H1 (cell line): ENCODE results near the gene EPHB1. TPM values are rescaled to one million over a fixed set of nuclear protein-coding genes. Genes with fewer than 3 reads are reported as not detected.

Experiments used
- CHD2 ChIP-seq: IDR thresholded peaks from 2 replicates; pipeline ENCODE4 v1.6.1; 2012; ENCODE audit warnings: low read length, improper control_type of control experiment
- EP300 ChIP-seq, 2 experiments: IDR thresholded peaks; 1 replicate in 1 of 2; 2 replicates in 1 of 2; pipeline ENCODE4 v1.6.1; 2011 to 2012; ENCODE audit warnings: low read depth in 2 of 2, low read length in 2 of 2, mild to moderate bottlenecking in 2 of 2, borderline replicate concordance in 1 of 2, inconsistent platforms in 1 of 2, moderate library complexity in 1 of 2
- EZH2 ChIP-seq: fragments of 200-600 bp; sonication (generic); IDR thresholded peaks from 2 replicates; pipeline ENCODE4 v1.7.1; 2012; ENCODE audit warnings: low read depth, mild to moderate bottlenecking, moderate library complexity, low read length, inconsistent platforms; ENCODE audit not compliant: severe bottlenecking
- PHF8 ChIP-seq: fragments of 200-600 bp; sonication (generic); conservative IDR thresholded peaks from 2 replicates; pipeline ENCODE4 v1.7.1; 2012; ENCODE audit warnings: low read depth, mild to moderate bottlenecking, inconsistent platforms, low read length, moderate library complexity
- POLR2AphosphoS5 ChIP-seq: IDR thresholded peaks from 2 replicates; pipeline ENCODE4 v1.6.1; 2011; ENCODE audit warnings: low read depth, low read length
- RNF2 ChIP-seq: fragments of 200-900, 300-1000 bp; sonication (generic); IDR thresholded peaks from 2 replicates; pipeline ENCODE4 v1.7.1; 2016; ENCODE audit warnings: borderline replicate concordance, low read depth, mild to moderate bottlenecking, antibody characterized with exemption, low read length; ENCODE audit not compliant: poor library complexity, severe bottlenecking; ENCODE audit errors: missing control alignments
- SIX5 ChIP-seq: IDR thresholded peaks from 2 replicates; pipeline ENCODE4 v1.6.1; 2011; ENCODE audit warnings: mild to moderate bottlenecking, low read depth, low read length
- SRF ChIP-seq: IDR thresholded peaks from 2 replicates; pipeline ENCODE4 v1.6.1; 2011; ENCODE audit warnings: mild to moderate bottlenecking, low read depth, low read length, moderate library complexity
- polyA plus RNA-seq, 7 experiments: library from polyadenylated mRNA; depleted of rRNA in 3 of 7; stranded (reverse) in 5 of 7; unstranded in 2 of 7; fragments of >200 nt in 5 of 7; fragments of 200-250 nt in 2 of 7; gene quantifications; 1 replicate in 5 of 7; 2 replicates in 1 of 7; 4 replicates in 1 of 7; pipeline versions ENCODE4 v1.2.1 to v1.2.3, GENCODE V29; 2011 to 2013; ENCODE audit warnings: missing spikeins in 2 of 7, mixed read lengths in 2 of 7
- total RNA-seq: library from RNA; stranded (reverse); fragmentation: NEBNext Ultra II Directional; extraction: Animal tissue kit (Norgen Biotek cat#: 25700); gene quantifications from 2 replicates; pipeline ENCODE4 v1.2.1, GENCODE V29; 2021
- TF ChIP-seq, protein P1 (sequence below): IDR thresholded peaks from 2 replicates; pipeline ENCODE4 v1.6.1; 2012; ENCODE audit warnings: inconsistent platforms
- TF ChIP-seq, protein P2 (sequence below): fragments of 300-600 bp; sonication (generic); IDR thresholded peaks from 2 replicates; pipeline ENCODE4 v1.7.1; 2012; ENCODE audit warnings: low read length, moderate library complexity, mild to moderate bottlenecking, inconsistent platforms; ENCODE audit not compliant: insufficient replicate concordance

Gene EPHB1
- total and polyA plus RNA-seq, 2 of the 8 experiments (the other 6 are each of a cell fraction or from before 2014, with no cell fraction given), result 3.5 to 5.9 TPM

DNA sequence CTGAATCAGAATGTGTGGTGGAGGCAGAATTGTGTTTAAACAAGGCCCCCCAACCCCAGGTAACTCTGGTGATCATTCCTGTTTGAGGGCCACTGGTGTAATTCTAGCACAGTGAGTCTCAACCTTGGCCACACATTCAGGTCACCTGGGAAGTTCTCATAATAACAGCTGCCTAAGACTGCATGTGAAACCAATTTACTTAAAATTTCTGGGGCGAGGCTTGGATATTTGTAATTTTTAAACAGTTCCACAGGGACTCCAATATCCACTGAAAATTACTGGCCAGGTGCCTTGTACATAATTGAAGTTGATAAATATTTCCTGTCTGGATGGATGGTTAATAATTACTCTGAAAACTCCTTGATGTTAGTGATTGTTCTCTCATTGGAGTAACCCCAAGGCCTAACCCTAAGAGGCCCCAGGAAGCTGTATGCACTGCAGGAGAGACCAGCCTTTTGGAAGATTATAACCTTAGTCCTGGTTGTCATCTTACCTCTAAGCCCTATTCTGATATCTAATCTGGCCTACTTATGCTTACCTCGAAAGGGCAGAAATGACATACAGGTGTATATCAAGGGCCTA, 25.7 kb upstream of the EPHB1 start (continued):
- TF ChIP-seq RNF2, result no peak
- TF ChIP-seq SRF, result no peak
- no peak for TF ChIP-seq EZH2
- no peak for TF ChIP-seq SIX5
- TF ChIP-seq, protein P1, sequence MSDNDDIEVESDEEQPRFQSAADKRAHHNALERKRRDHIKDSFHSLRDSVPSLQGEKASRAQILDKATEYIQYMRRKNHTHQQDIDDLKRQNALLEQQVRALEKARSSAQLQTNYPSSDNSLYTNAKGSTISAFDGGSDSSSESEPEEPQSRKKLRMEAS, result no peak
- no peak for TF ChIP-seq CHD2
- no peak for TF ChIP-seq POLR2AphosphoS5
- TF ChIP-seq, protein P2, sequence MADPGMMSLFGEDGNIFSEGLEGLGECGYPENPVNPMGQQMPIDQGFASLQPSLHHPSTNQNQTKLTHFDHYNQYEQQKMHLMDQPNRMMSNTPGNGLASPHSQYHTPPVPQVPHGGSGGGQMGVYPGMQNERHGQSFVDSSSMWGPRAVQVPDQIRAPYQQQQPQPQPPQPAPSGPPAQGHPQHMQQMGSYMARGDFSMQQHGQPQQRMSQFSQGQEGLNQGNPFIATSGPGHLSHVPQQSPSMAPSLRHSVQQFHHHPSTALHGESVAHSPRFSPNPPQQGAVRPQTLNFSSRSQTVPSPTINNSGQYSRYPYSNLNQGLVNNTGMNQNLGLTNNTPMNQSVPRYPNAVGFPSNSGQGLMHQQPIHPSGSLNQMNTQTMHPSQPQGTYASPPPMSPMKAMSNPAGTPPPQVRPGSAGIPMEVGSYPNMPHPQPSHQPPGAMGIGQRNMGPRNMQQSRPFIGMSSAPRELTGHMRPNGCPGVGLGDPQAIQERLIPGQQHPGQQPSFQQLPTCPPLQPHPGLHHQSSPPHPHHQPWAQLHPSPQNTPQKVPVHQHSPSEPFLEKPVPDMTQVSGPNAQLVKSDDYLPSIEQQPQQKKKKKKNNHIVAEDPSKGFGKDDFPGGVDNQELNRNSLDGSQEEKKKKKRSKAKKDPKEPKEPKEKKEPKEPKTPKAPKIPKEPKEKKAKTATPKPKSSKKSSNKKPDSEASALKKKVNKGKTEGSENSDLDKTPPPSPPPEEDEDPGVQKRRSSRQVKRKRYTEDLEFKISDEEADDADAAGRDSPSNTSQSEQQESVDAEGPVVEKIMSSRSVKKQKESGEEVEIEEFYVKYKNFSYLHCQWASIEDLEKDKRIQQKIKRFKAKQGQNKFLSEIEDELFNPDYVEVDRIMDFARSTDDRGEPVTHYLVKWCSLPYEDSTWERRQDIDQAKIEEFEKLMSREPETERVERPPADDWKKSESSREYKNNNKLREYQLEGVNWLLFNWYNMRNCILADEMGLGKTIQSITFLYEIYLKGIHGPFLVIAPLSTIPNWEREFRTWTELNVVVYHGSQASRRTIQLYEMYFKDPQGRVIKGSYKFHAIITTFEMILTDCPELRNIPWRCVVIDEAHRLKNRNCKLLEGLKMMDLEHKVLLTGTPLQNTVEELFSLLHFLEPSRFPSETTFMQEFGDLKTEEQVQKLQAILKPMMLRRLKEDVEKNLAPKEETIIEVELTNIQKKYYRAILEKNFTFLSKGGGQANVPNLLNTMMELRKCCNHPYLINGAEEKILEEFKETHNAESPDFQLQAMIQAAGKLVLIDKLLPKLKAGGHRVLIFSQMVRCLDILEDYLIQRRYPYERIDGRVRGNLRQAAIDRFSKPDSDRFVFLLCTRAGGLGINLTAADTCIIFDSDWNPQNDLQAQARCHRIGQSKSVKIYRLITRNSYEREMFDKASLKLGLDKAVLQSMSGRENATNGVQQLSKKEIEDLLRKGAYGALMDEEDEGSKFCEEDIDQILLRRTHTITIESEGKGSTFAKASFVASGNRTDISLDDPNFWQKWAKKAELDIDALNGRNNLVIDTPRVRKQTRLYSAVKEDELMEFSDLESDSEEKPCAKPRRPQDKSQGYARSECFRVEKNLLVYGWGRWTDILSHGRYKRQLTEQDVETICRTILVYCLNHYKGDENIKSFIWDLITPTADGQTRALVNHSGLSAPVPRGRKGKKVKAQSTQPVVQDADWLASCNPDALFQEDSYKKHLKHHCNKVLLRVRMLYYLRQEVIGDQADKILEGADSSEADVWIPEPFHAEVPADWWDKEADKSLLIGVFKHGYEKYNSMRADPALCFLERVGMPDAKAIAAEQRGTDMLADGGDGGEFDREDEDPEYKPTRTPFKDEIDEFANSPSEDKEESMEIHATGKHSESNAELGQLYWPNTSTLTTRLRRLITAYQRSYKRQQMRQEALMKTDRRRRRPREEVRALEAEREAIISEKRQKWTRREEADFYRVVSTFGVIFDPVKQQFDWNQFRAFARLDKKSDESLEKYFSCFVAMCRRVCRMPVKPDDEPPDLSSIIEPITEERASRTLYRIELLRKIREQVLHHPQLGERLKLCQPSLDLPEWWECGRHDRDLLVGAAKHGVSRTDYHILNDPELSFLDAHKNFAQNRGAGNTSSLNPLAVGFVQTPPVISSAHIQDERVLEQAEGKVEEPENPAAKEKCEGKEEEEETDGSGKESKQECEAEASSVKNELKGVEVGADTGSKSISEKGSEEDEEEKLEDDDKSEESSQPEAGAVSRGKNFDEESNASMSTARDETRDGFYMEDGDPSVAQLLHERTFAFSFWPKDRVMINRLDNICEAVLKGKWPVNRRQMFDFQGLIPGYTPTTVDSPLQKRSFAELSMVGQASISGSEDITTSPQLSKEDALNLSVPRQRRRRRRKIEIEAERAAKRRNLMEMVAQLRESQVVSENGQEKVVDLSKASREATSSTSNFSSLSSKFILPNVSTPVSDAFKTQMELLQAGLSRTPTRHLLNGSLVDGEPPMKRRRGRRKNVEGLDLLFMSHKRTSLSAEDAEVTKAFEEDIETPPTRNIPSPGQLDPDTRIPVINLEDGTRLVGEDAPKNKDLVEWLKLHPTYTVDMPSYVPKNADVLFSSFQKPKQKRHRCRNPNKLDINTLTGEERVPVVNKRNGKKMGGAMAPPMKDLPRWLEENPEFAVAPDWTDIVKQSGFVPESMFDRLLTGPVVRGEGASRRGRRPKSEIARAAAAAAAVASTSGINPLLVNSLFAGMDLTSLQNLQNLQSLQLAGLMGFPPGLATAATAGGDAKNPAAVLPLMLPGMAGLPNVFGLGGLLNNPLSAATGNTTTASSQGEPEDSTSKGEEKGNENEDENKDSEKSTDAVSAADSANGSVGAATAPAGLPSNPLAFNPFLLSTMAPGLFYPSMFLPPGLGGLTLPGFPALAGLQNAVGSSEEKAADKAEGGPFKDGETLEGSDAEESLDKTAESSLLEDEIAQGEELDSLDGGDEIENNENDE, result no peak
- no peak for TF ChIP-seq PHF8
- TF ChIP-seq EP300 (IDR thresholded peaks at IDR 0.05; ENCODE audit: borderline replicate concordance in 1 of 2, low read depth in 2 of 2, low read length in 2 of 2), result no peak
- TF ChIP-seq, all 59 proteins: peak for 0
